Activated effector memory CD4-positive, alpha-beta T cell treated with Interleukin-2 at 50 U/mL for 16 hours (primary cell): ENCODE measurements around the gene ATP10B.
"Not testable (repeated sequence)": the region's sequence is repeated elsewhere in the genome, so short reads cannot be mapped to it uniquely, and the experiment has no call there.

Experiments used
- DNase-seq: peaks from one replicate; pipeline ENCODE4 v3.0.0-alpha.2; 2020

ATP10B gene

GRCh38 chr5:160747987-160748386 lies 104.0 kb downstream of the ATP10B start:
- DNase-seq = no peak

GRCh38 chr5:160747559-160747958 lies 104.5 kb downstream of the ATP10B start:
- DNase-seq = no peak

- no peak for DNase-seq
These were observed 107.5 kb downstream of the ATP10B start for GRCh38 chr5:160744268-160745101.

- no peak for DNase-seq
These were observed 109.0 kb downstream of the ATP10B start for GRCh38 chr5:160743027-160743426.

- no peak for DNase-seq
These were observed 109.6 kb downstream of the ATP10B start for GRCh38 chr5:160742446-160742845.

- DNase-seq = no peak
These were observed 124.6 kb downstream of the ATP10B start for GRCh38 chr5:160727296-160727997.

- no peak for DNase-seq
These were observed 125.3 kb downstream of the ATP10B start for GRCh38 chr5:160726721-160727120.

GRCh38 chr5:160720822-160721221 lies 131.2 kb downstream of the ATP10B start:
- no peak for DNase-seq

GRCh38 chr5:160715508-160715907 lies 136.5 kb downstream of the ATP10B start:
- DNase-seq = not testable (repeated sequence)

GRCh38 chr5:160703547-160704189 lies 148.3 kb downstream of the ATP10B start:
- no peak for DNase-seq

GRCh38 chr5:160702934-160703333 lies 149.1 kb downstream of the ATP10B start:
- DNase-seq = no peak

- DNase-seq = no peak
These were observed 149.7 kb downstream of the ATP10B start for GRCh38 chr5:160702311-160702803.

- no peak for DNase-seq
These were observed 150.6 kb downstream of the ATP10B start for GRCh38 chr5:160701403-160701802.

GRCh38 chr5:160699301-160699700 lies 152.7 kb downstream of the ATP10B start:
- no peak for DNase-seq

GRCh38 chr5:160697281-160697680 lies 154.7 kb downstream of the ATP10B start:
- no peak for DNase-seq

GRCh38 chr5:160694896-160695295 lies 157.1 kb downstream of the ATP10B start:
- DNase-seq = no peak

- DNase-seq = no peak
These were observed 158.1 kb downstream of the ATP10B start for GRCh38 chr5:160693831-160694465.

GRCh38 chr5:160692271-160692670 lies 159.7 kb downstream of the ATP10B start:
- DNase-seq = no peak

- no peak for DNase-seq
These were observed 166.3 kb downstream of the ATP10B start for GRCh38 chr5:160685695-160686094.

GRCh38 chr5:160685219-160685618 lies 166.8 kb downstream of the ATP10B start:
- DNase-seq = no peak

GRCh38 chr5:160679567-160680309 lies 172.3 kb downstream of the ATP10B start:
- DNase-seq = no peak

- no peak for DNase-seq
These were observed 176.0 kb downstream of the ATP10B start for GRCh38 chr5:160675988-160676387.
